ENCODE results near the gene WAS.

- TF ChIP-seq CTCF (IDR thresholded peaks at IDR 0.05), result no peak
- no peak for TF ChIP-seq SIN3A (IDR thresholded peaks at IDR 0.05; ENCODE audit: borderline replicate concordance, low read depth, low read length)
- no peak for TF ChIP-seq MAX (IDR thresholded peaks at IDR 0.05; ENCODE audit: low read depth)
- TF ChIP-seq RAD21 (IDR thresholded peaks at IDR 0.05; ENCODE audit: low read length), result no peak
- no peak for TF ChIP-seq GABPA (IDR thresholded peaks at IDR 0.05; ENCODE audit: low read depth)
- TF ChIP-seq YY1 (IDR thresholded peaks at IDR 0.05; ENCODE audit: low read depth), result no peak
- TF ChIP-seq USF2 (IDR thresholded peaks at IDR 0.05; ENCODE audit: borderline replicate concordance, low read depth, low read length), result no peak
- no peak for TF ChIP-seq EZH2phosphoT487 (IDR thresholded peaks at IDR 0.05; ENCODE audit: borderline replicate concordance, low read depth)
These were observed 19.1 kb downstream of the WAS start for GRCh38 chrX:48702716-48703115.
